Measurements from ENCODE around the gene OTOA. TPM values are rescaled to one million over a fixed set of nuclear protein-coding genes. Genes with fewer than 3 reads are reported as not detected.

Gene OTOA
- total RNA-seq, 6 donors from 2014 or later = 0.46 to 2.1 (median 0.65) TPM; not detected in 2

GRCh38 chr16:21698169-21699032 is 34.6 kb downstream of the OTOA start:
- ATAC-seq (ENCODE audit: low FRiP score in 2 of 2) = peak in 1 of 2 donors; percentile 17
- Histone ChIP-seq H3K36me3 (no peaks in the 10 kb centered on the region), H3K27me3 (no peaks in the 10 kb centered on the region), H3K4me3 (no peak overlapping the region), H3K4me1 (no peaks in the 10 kb centered on the region), H3K9me3 (no peaks in the 10 kb centered on the region), H3K27ac (no peak overlapping the region)
- WGBS, 2 donors = 66 to 69% methylated on average over 9 of the region's 9 CpGs
- DNase-seq = peak in 1 of 2 donors; percentile 26
- TF ChIP-seq POLR2A (IDR thresholded peaks at IDR 0.05) = no peak

GRCh38 chr16:21701271-21701670 is 37.5 kb downstream of the OTOA start:
- Histone ChIP-seq H3K4me3 (no peak overlapping the region), H3K4me1 (no peaks in the 10 kb centered on the region), H3K27me3 (no peaks in the 10 kb centered on the region), H3K27ac (no peak overlapping the region), H3K9me3 (no peaks in the 10 kb centered on the region), H3K36me3 (no peaks in the 10 kb centered on the region)
- TF ChIP-seq POLR2AphosphoS5 (IDR thresholded peaks at IDR 0.05) (no peak), CTCF (IDR thresholded peaks at IDR 0.05) (no peak), EP300 (IDR thresholded peaks at IDR 0.05) (no peak), POLR2A (IDR thresholded peaks at IDR 0.05) (no peak)
- WGBS, 2 donors = 37 to 67% methylated on average over 2 of the region's 2 CpGs
- DNase-seq (no peak), ATAC-seq (ENCODE audit: low FRiP score in 2 of 2) (no peak)

- WGBS, 2 donors = 70 to 82% methylated on average over 3 of the region's 3 CpGs
- Histone ChIP-seq H3K4me3 (no peak overlapping the region), H3K27ac (no peak overlapping the region), H3K36me3 (no peaks in the 10 kb centered on the region), H3K4me1 (no peaks in the 10 kb centered on the region), H3K27me3 (no peaks in the 10 kb centered on the region), H3K9me3 (no peaks in the 10 kb centered on the region)
- TF ChIP-seq POLR2AphosphoS5 (IDR thresholded peaks at IDR 0.05) (no peak), POLR2A (IDR thresholded peaks at IDR 0.05) (no peak), EP300 (IDR thresholded peaks at IDR 0.05) (no peak), CTCF (IDR thresholded peaks at IDR 0.05) (no peak)
- ATAC-seq (ENCODE audit: low FRiP score in 2 of 2) = no peak
- no peak for DNase-seq
Measured at GRCh38 chr16:21702276-21702675, 38.5 kb downstream of the OTOA start.

GRCh38 chr16:21703156-21703555 is 39.4 kb downstream of the OTOA start:
- Histone ChIP-seq H3K9me3 (no peaks in the 10 kb centered on the region), H3K27me3 (no peaks in the 10 kb centered on the region), H3K36me3 (no peaks in the 10 kb centered on the region), H3K27ac (no peak overlapping the region), H3K4me3 (no peak overlapping the region), H3K4me1 (peaks cover 0 to 1% (median 0%) of the 10 kb centered on the region in 4 donors)
- DNase-seq (no peak), ATAC-seq (ENCODE audit: low FRiP score in 2 of 2) (no peak)
- whole genome bisulfite sequencing, 2 donors = 44 to 46% methylated on average over 2 of the region's 2 CpGs
- TF ChIP-seq POLR2AphosphoS5 (IDR thresholded peaks at IDR 0.05) = no peak
- no peak for TF ChIP-seq EP300 (IDR thresholded peaks at IDR 0.05)
- no peak for TF ChIP-seq CTCF (IDR thresholded peaks at IDR 0.05)
- no peak for TF ChIP-seq POLR2A (IDR thresholded peaks at IDR 0.05)

GRCh38 chr16:21703589-21704174 is 39.9 kb downstream of the OTOA start:
- H3K36me3 ChIP-seq = no peaks in the 10 kb centered on the region
- no peaks in the 10 kb centered on the region for H3K9me3 ChIP-seq
- H3K4me3 ChIP-seq = no peak overlapping the region
- WGBS, 2 donors = 63 to 74% methylated on average over 5 of the region's 5 CpGs
- ATAC-seq (ENCODE audit: low FRiP score in 2 of 2) = no peak
- no peak for DNase-seq
- no peak for TF ChIP-seq POLR2A (IDR thresholded peaks at IDR 0.05)
- TF ChIP-seq POLR2AphosphoS5 (IDR thresholded peaks at IDR 0.05) = no peak
- TF ChIP-seq EP300 (IDR thresholded peaks at IDR 0.05) = no peak
- TF ChIP-seq CTCF (IDR thresholded peaks at IDR 0.05) = no peak
- no peak overlapping the region for H3K27ac ChIP-seq
- no peaks in the 10 kb centered on the region for H3K27me3 ChIP-seq
- H3K4me1 ChIP-seq = peaks cover 0 to 7% (median 0%) of the 10 kb centered on the region in 4 donors
